NB4 (cell line): Measurements from ENCODE around the gene TOP3B.

Source experiments
- POLR2A ChIP-seq: IDR thresholded peaks from 2 replicates; pipeline ENCODE4 v1.6.1; 2011; ENCODE audit warnings: mild to moderate bottlenecking; ENCODE audit not compliant: insufficient read length; ENCODE audit errors: extremely low read depth
- TF ChIP-seq, protein P1 (sequence below): IDR thresholded peaks from one replicate; pipeline ENCODE4 v1.5.1; 2012; ENCODE audit warnings: low read depth, low read length

DNA sequence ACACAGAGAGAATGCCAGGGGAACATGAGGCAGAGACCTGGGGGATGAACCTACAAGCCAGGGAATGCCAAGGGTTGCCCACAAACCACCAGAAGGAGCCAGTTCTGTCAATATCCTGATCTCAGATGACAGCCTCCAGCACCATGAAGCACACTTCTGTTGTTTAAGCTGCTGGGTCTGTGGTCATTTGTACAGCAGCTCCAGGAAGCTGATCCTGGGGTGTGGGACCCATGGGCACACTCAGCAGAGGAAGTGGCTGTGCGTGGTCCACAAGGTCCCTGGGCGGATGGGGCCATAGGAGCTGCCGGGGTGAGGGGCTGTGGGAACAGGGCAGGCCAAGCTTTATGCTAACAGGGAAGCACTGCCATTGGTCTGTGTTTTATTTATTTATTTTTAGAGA lies 42.1 kb downstream of the TOP3B start:
- TF ChIP-seq, protein P1, sequence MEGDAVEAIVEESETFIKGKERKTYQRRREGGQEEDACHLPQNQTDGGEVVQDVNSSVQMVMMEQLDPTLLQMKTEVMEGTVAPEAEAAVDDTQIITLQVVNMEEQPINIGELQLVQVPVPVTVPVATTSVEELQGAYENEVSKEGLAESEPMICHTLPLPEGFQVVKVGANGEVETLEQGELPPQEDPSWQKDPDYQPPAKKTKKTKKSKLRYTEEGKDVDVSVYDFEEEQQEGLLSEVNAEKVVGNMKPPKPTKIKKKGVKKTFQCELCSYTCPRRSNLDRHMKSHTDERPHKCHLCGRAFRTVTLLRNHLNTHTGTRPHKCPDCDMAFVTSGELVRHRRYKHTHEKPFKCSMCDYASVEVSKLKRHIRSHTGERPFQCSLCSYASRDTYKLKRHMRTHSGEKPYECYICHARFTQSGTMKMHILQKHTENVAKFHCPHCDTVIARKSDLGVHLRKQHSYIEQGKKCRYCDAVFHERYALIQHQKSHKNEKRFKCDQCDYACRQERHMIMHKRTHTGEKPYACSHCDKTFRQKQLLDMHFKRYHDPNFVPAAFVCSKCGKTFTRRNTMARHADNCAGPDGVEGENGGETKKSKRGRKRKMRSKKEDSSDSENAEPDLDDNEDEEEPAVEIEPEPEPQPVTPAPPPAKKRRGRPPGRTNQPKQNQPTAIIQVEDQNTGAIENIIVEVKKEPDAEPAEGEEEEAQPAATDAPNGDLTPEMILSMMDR = no peak
- no peak for TF ChIP-seq POLR2A
